SK-N-SH (cell line): ENCODE measurements around the gene ZNF546. TPM values are rescaled to one million over a fixed set of nuclear protein-coding genes. Genes with fewer than 3 reads are reported as not detected.

Source experiments
- CTCF ChIA-PET: fragments of 300-600, 350-600 bp; formaldehyde crosslinking; extraction: SDS; loops from one replicate; lab custom pipeline; 2021; lab: Yijun Ruan, JAX
- POLR2A ChIA-PET: fragments of 350-600 bp; sonication (Branson Sonifier 250); formaldehyde crosslinking; extraction: SDS; loops from one replicate; lab custom pipeline; 2020; ENCODE audit warnings: antibody characterized with exemption, inconsistent platforms; lab: Yijun Ruan, JAX
- DNase-seq: peaks from one replicate; pipeline ENCODE4 v3.0.0; 2012
- H2AFZ ChIP-seq: fragments of 200-600 bp; sonication (generic); 2 replicates; pipeline ENCODE4 v1.8.1; 2016; ENCODE audit warnings: antibody characterized with exemption, mild to moderate bottlenecking, low read depth
- H3F3A ChIP-seq: fragments of 200-600 bp; sonication (generic); replicated peaks from 2 replicates; pipeline ENCODE3; 2016; ENCODE audit warnings: antibody characterized with exemption, mild to moderate bottlenecking; ENCODE audit not compliant: insufficient read depth
- H3K27ac ChIP-seq, 2 experiments: fragments of 200-500 bp in 1 of 2; fragments of 200-600 bp in 1 of 2; sonication (Bioruptor generic) in 1 of 2; sonication (generic), shearing (Covaris generic) in 1 of 2; 2 replicates each; pipeline versions ENCODE4 v1.5.1 to v1.6.1; 2014 to 2016; ENCODE audit warnings: low read depth in 2 of 2, inconsistent platforms in 1 of 2, low read length in 1 of 2, mild to moderate bottlenecking in 1 of 2, mixed read lengths in 1 of 2
- H3K27me3 ChIP-seq: fragments of 200-600 bp; sonication (generic), shearing (Covaris generic); 2 replicates; pipeline ENCODE4 v1.6.1; 2016; ENCODE audit warnings: mixed run types; ENCODE audit not compliant: insufficient read depth
- H3K36me3 ChIP-seq, 2 experiments: fragments of 200-500 bp in 1 of 2; fragments of 200-600 bp in 1 of 2; sonication (Bioruptor generic) in 1 of 2; sonication (generic) in 1 of 2; replicated peaks in 1 of 2; 2 replicates each; pipeline versions ENCODE3 to v1.5.1; 2014 to 2016; ENCODE audit warnings: low read length in 1 of 2, mild to moderate bottlenecking in 1 of 2; ENCODE audit not compliant: insufficient read depth in 2 of 2, control insufficient read depth in 1 of 2
- H3K4me1 ChIP-seq, 2 experiments: fragments of 200-500 bp in 1 of 2; fragments of 200-600 bp in 1 of 2; sonication (Bioruptor generic) in 1 of 2; sonication (generic), shearing (Covaris generic) in 1 of 2; 2 replicates each; pipeline versions ENCODE4 v1.5.1 to v1.6.1; 2014 to 2016; ENCODE audit warnings: low read depth in 1 of 2, low read length in 1 of 2, mixed run types in 1 of 2; ENCODE audit not compliant: insufficient read depth in 2 of 2, control insufficient read depth in 1 of 2
- H3K4me2 ChIP-seq: fragments of 200-600 bp; sonication (generic), shearing (Covaris generic); 2 replicates; pipeline ENCODE4 v1.6.1; 2017; ENCODE audit warnings: mixed run types
- H3K4me3 ChIP-seq, 2 experiments: fragments of 200-500 bp in 1 of 2; fragments of 200-600 bp in 1 of 2; sonication (Bioruptor generic) in 1 of 2; sonication (generic), shearing (Covaris generic) in 1 of 2; 2 replicates each; pipeline versions ENCODE4 v1.5.1 to v1.8.1; 2014 to 2016; ENCODE audit warnings: low read depth in 2 of 2, inconsistent platforms in 1 of 2, low read length in 1 of 2, mild to moderate bottlenecking in 1 of 2, mixed read lengths in 1 of 2, moderate library complexity in 1 of 2
- H3K79me2 ChIP-seq: fragments of 200-600 bp; sonication (generic); 2 replicates; pipeline ENCODE4 v1.8.1; 2017; ENCODE audit warnings: mild to moderate bottlenecking; ENCODE audit not compliant: insufficient read depth
- H3K9ac ChIP-seq: fragments of 200-600 bp; sonication (generic); 2 replicates; pipeline ENCODE4 v1.6.1; 2017; ENCODE audit warnings: mixed run types
- H3K9me2 ChIP-seq: fragments of 200-600 bp; sonication (generic); 2 replicates; pipeline ENCODE4 v1.6.1; 2017; ENCODE audit warnings: mixed run types
- H3K9me3 ChIP-seq: fragments of 200-600 bp; sonication (generic); 2 replicates; pipeline ENCODE4 v1.6.1; 2017; ENCODE audit warnings: mixed run types, mild to moderate bottlenecking, moderate library complexity
- H4K20me1 ChIP-seq: fragments of 200-600 bp; sonication (generic); 2 replicates; pipeline ENCODE4 v1.6.1; 2017; ENCODE audit warnings: mild to moderate bottlenecking, mixed run types; ENCODE audit not compliant: insufficient read depth
- FOXM1 ChIP-seq: IDR thresholded peaks from 2 replicates; pipeline ENCODE4 v1.4.0; 2012; ENCODE audit warnings: low read depth, mild to moderate bottlenecking
- JUND ChIP-seq: IDR thresholded peaks from 2 replicates; pipeline ENCODE4 v1.4.0; 2012
- MXI1 ChIP-seq: IDR thresholded peaks from 2 replicates; pipeline ENCODE4 v1.6.1; 2012; ENCODE audit warnings: mild to moderate bottlenecking, low read depth, low read length, improper control_type of control experiment
- RAD21 ChIP-seq: IDR thresholded peaks from 2 replicates; pipeline ENCODE4 v1.6.1; 2012; ENCODE audit warnings: mild to moderate bottlenecking, low read length
- RCOR1 ChIP-seq: fragments of 150-350 bp; IDR thresholded peaks from 2 replicates; pipeline ENCODE4 v1.6.1; 2017; ENCODE audit warnings: antibody characterized with exemption, low read length
- SMC3 ChIP-seq: IDR thresholded peaks from 2 replicates; pipeline ENCODE4 v1.6.1; 2012; ENCODE audit warnings: low read depth, low read length, improper control_type of control experiment
- TCF12 ChIP-seq: IDR thresholded peaks from 2 replicates; pipeline ENCODE4 v1.4.0; 2012
- TEAD4 ChIP-seq: IDR thresholded peaks from 2 replicates; pipeline ENCODE4 v1.4.0; 2012; ENCODE audit warnings: mild to moderate bottlenecking, borderline replicate concordance; ENCODE audit not compliant: insufficient read depth
- YY1 ChIP-seq: IDR thresholded peaks from 2 replicates; pipeline ENCODE4 v1.4.0; 2012; ENCODE audit warnings: low read depth, mild to moderate bottlenecking
- WGBS: methylation state at CpG from one replicate; pipeline ENCODE4 v1.1.6; 2017; ENCODE audit warnings: low lambda C conversion rate; 5-methylcytosine and 5-hydroxymethylcytosine counted together
- polyA plus RNA-seq, 3 experiments: library from polyadenylated mRNA; depleted of rRNA; stranded (reverse); fragments of >200 nt; gene quantifications; 2 replicates each; pipeline ENCODE4 v1.2.3, GENCODE V29; 2012
- TF ChIP-seq, protein P1 (sequence below): IDR thresholded peaks from 2 replicates; pipeline ENCODE4; 2012
- TF ChIP-seq, protein P2 (sequence below): IDR thresholded peaks from 2 replicates; pipeline ENCODE4 v1.4.0; 2012; ENCODE audit warnings: low read depth, borderline replicate concordance
- TF ChIP-seq, protein P3 (sequence below): IDR thresholded peaks from 2 replicates; pipeline ENCODE4 v1.6.1; 2012; ENCODE audit warnings: mild to moderate bottlenecking, low read depth, low read length, moderate library complexity

The ZNF546 gene
- polyA plus RNA-seq, 1 of the 3 experiments (the other 2 are of a cell fraction), result 0.87 TPM

DNA sequence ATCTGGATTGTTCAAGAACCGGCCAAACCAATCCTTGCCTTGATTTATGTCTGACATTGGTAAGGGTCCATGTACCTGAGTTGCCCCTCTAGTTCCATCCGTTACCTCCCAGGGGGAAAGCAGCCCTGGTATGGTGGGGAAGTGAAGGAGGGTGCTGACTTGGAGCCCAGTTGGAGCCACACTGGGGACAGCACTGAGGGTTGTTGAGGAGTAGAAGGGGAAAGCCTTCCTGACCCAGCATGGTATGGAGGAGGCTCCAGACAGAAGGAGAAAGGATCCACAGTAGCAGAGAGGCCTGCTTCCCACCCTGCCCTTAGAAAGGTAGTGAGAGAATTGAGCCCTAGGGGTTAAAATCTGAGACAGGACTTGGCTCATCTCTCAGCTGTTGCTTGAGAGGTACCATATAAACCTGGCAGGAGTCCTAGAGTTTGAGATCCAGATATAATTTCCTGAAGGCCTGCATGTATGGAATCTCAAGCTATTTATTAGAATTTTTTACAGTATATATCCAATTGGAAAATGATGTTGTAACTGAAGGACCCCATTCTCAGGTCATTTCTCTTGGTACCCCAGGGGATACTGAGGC is 45.7 kb upstream of the ZNF546 start:
- no peak for DNase-seq
- H3K27me3 ChIP-seq, result no peaks in the 10 kb centered on the region
- WGBS, result 46% methylated on average over 2 of the region's 2 CpGs
- no peak overlapping the region for H3K9ac ChIP-seq
- H4K20me1 ChIP-seq, result no peaks in the 10 kb centered on the region
- no peaks in the 10 kb centered on the region for H3K79me2 ChIP-seq
- TF ChIP-seq SMC3, result no peak
- no peak for TF ChIP-seq YY1
- TF ChIP-seq, protein P1, sequence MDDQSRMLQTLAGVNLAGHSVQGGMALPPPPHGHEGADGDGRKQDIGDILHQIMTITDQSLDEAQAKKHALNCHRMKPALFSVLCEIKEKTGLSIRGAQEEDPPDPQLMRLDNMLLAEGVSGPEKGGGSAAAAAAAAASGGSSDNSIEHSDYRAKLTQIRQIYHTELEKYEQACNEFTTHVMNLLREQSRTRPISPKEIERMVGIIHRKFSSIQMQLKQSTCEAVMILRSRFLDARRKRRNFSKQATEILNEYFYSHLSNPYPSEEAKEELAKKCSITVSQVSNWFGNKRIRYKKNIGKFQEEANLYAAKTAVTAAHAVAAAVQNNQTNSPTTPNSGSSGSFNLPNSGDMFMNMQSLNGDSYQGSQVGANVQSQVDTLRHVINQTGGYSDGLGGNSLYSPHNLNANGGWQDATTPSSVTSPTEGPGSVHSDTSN, result no peak
- no peak for TF ChIP-seq MXI1
- no peak for TF ChIP-seq FOXM1
- no peak for TF ChIP-seq RAD21
- TF ChIP-seq TCF12, result no peak
- no peak for TF ChIP-seq RCOR1
- TF ChIP-seq, protein P2, sequence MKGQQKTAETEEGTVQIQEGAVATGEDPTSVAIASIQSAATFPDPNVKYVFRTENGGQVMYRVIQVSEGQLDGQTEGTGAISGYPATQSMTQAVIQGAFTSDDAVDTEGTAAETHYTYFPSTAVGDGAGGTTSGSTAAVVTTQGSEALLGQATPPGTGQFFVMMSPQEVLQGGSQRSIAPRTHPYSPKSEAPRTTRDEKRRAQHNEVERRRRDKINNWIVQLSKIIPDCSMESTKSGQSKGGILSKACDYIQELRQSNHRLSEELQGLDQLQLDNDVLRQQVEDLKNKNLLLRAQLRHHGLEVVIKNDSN, result no peak
- H3K36me3 ChIP-seq, result no peaks in the 10 kb centered on the region
- H3K4me2 ChIP-seq, result no peak overlapping the region
- ChIA-PET POLR2A (no interaction called here), CTCF (interaction anchor here (1.2 kb wide), 1 partner anchor 159 kb away, joined by 3 read pairs; no protein-coding TSS in a partner anchor)
- H2AFZ ChIP-seq, result no peak overlapping the region
- no peaks in the 10 kb centered on the region for H3K9me2 ChIP-seq
- H3F3A ChIP-seq, result no peaks in the 10 kb centered on the region
- no peak overlapping the region for H3K27ac ChIP-seq
- no peak overlapping the region for H3K4me3 ChIP-seq
- no peaks in the 10 kb centered on the region for H3K9me3 ChIP-seq
- peaks cover 0 to 5% of the 10 kb centered on the region in 2 experiments; a peak in 1 of 4 replicates for H3K4me1 ChIP-seq

DNA sequence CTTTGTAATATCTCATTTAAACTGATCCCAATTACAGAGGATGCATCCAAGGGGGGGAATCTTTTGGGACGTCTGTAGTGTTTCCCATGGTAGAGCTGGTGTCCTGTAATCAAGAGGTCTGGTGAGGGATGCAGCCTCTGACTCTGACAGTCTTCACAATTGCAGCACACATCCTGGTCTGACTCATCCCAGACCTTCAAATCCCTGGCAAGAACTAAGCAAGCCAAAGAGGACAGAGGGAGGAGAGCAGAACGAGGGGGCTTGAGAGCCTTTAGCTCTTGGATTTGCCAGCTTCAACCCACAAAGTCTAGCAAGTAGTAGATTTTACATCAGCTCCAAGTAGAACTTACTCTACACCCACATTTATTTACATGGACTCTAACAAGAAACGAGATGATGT is 45.2 kb upstream of the ZNF546 start:
- WGBS, result 14% methylated on average over 3 of the region's 3 CpGs
- H3K4me2 ChIP-seq, result no peak overlapping the region

More for the DNA sequence above, 45.2 kb upstream of the ZNF546 start:
- Histone ChIP-seq H3K9me2 (no peaks in the 10 kb centered on the region), H3K4me3 (no peak overlapping the region), H3F3A (no peaks in the 10 kb centered on the region), H3K4me1 (peaks cover 0 to 5% of the 10 kb centered on the region in 2 experiments; a peak in 1 of 4 replicates), H3K36me3 (no peaks in the 10 kb centered on the region), H4K20me1 (no peaks in the 10 kb centered on the region), H3K79me2 (no peaks in the 10 kb centered on the region), H3K9me3 (no peaks in the 10 kb centered on the region), H3K27me3 (no peaks in the 10 kb centered on the region), H3K27ac (no peak overlapping the region), H2AFZ (no peak overlapping the region), H3K9ac (no peak overlapping the region)
- ChIA-PET POLR2A (no interaction called here), CTCF (interaction anchor here (1.2 kb wide), 1 partner anchor 159 kb away, joined by 3 read pairs; no protein-coding TSS in a partner anchor)
- DNase-seq, result no peak
- 0 out of 2 replicates have a peak, but pooled peaks have one; percentile 16 for TF ChIP-seq JUND
- TF ChIP-seq, protein P3, sequence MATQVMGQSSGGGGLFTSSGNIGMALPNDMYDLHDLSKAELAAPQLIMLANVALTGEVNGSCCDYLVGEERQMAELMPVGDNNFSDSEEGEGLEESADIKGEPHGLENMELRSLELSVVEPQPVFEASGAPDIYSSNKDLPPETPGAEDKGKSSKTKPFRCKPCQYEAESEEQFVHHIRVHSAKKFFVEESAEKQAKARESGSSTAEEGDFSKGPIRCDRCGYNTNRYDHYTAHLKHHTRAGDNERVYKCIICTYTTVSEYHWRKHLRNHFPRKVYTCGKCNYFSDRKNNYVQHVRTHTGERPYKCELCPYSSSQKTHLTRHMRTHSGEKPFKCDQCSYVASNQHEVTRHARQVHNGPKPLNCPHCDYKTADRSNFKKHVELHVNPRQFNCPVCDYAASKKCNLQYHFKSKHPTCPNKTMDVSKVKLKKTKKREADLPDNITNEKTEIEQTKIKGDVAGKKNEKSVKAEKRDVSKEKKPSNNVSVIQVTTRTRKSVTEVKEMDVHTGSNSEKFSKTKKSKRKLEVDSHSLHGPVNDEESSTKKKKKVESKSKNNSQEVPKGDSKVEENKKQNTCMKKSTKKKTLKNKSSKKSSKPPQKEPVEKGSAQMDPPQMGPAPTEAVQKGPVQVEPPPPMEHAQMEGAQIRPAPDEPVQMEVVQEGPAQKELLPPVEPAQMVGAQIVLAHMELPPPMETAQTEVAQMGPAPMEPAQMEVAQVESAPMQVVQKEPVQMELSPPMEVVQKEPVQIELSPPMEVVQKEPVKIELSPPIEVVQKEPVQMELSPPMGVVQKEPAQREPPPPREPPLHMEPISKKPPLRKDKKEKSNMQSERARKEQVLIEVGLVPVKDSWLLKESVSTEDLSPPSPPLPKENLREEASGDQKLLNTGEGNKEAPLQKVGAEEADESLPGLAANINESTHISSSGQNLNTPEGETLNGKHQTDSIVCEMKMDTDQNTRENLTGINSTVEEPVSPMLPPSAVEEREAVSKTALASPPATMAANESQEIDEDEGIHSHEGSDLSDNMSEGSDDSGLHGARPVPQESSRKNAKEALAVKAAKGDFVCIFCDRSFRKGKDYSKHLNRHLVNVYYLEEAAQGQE, result no peak
- TF ChIP-seq TEAD4, result no peak
